Fibroblast of skin of right quadriceps (primary cell): ENCODE measurements around the gene AIF1.
A peak's percentile ranks its signal among the peaks of the same experiment; 100 is the strongest.
"Not testable (repeated sequence)": the region's sequence is repeated elsewhere in the genome, so short reads cannot be mapped to it uniquely, and the experiment has no call there.

Source experiments
- DNase-seq: peaks from one replicate; pipeline ENCODE4 v3.0.0-alpha.2; 2013

AIF1 gene

GRCh38 chr6:31581434-31582229, 33.4 kb upstream of the AIF1 start:
- no peak for DNase-seq

- no peak for DNase-seq
Measured at GRCh38 chr6:31582230-31582643, 32.8 kb upstream of the AIF1 start, which contains the start of gene LTB. Gene LTB (minus strand): TSS chr6:31582424. CDS start chr6:31582417, 7 bp downstream.

GRCh38 chr6:31585491-31585890, 29.5 kb upstream of the AIF1 start:
- no peak for DNase-seq

GRCh38 chr6:31586008-31586407, 29.0 kb upstream of the AIF1 start, which contains the start of gene LST1:
Gene LST1 (plus strand): TSS chr6:31586277. CDS start chr6:31587300, 1,023 bp downstream.
- DNase-seq, result no peak

- no peak for DNase-seq
Measured at GRCh38 chr6:31586599-31587281, 28.3 kb upstream of the AIF1 start.

- no peak for DNase-seq
Measured at GRCh38 chr6:31587791-31588777, 26.9 kb upstream of the AIF1 start.

GRCh38 chr6:31588871-31589650, 26.0 kb upstream of the AIF1 start:
- DNase-seq, result no peak

GRCh38 chr6:31590691-31591090, 24.3 kb upstream of the AIF1 start:
- DNase-seq, result not testable (repeated sequence)

- no peak for DNase-seq
Measured at GRCh38 chr6:31592396-31592771, 22.6 kb upstream of the AIF1 start.

GRCh38 chr6:31597006-31597405, 18.0 kb upstream of the AIF1 start:
- DNase-seq, result peak; percentile 29

- DNase-seq, result no peak
Measured at GRCh38 chr6:31607317-31607716, 7.7 kb upstream of the AIF1 start.

GRCh38 chr6:31609519-31610406, 5.3 kb upstream of the AIF1 start:
- no peak for DNase-seq

- peak; percentile 10 for DNase-seq
Measured at GRCh38 chr6:31610968-31611367, 4.1 kb upstream of the AIF1 start.

- no peak for DNase-seq
Measured at GRCh38 chr6:31614075-31614619, 887 bp upstream of the AIF1 start.

GRCh38 chr6:31615748-31616147, 714 bp downstream of the AIF1 start:
- no peak for DNase-seq

GRCh38 chr6:31617010-31617409, 2.0 kb downstream of the AIF1 start:
- DNase-seq, result no peak

GRCh38 chr6:31619805-31620585, 5.0 kb downstream of the AIF1 start:
- peak; percentile 98 for DNase-seq

GRCh38 chr6:31620586-31621319, 5.7 kb downstream of the AIF1 start, which contains the start of gene PRRC2A:
Gene PRRC2A (plus strand): TSS chr6:31620715. CDS start chr6:31622790, 2,075 bp downstream.
- peak; percentile 100 for DNase-seq
